SK-N-MC (cell line): ENCODE measurements around the gene CACNA2D4.

Experiments
- EZH2 ChIP-seq: fragments of 200-600 bp; sonication (generic); IDR thresholded peaks from one replicate; pipeline ENCODE4 v1.6.1; 2017; ENCODE audit warnings: antibody characterized with exemption
- FOXP2 ChIP-seq: optimal IDR thresholded peaks from 2 replicates; pipeline ENCODE3; 2011; ENCODE audit warnings: mild to moderate bottlenecking, moderate library complexity; ENCODE audit not compliant: insufficient read depth; ENCODE audit errors: extremely low read length, control extremely low read depth
- POLR2AphosphoS5 ChIP-seq: IDR thresholded peaks from 2 replicates; pipeline ENCODE4 v1.6.1; 2012; ENCODE audit warnings: mild to moderate bottlenecking, low read depth, low read length, borderline replicate concordance

DNA sequence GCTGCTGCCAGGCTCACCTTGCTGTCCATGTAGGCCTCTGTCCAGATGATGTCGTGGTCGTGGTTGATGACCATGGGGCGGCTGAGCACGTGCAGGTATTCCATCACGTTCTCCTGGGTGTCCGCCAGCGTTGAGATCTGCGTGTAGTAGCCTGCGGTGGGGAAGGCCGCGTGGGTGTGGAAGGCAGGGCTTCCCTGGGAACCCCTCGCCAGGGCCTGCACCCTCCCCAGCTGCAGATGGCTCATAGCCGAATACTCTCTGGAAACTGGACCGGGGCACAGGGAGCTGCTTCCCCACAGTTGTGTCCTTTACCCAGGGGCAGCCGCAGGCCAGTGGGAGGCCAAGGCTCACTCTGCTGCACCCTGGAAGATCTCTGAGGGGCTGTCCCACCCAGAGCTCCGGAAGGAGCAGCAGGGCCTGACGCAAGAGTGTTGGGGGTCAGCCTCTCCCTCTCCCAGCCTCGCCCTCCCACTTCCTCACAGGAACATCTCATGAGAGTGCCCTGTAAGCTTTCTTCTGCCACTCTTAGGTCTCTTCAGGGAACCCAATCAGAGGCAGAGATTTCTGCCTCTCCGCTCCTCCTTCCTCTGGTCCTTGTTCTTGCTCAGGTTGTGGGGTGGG is 35.5 kb downstream of the CACNA2D4 start:
- TF ChIP-seq POLR2AphosphoS5 (no peak), EZH2 (no peak), FOXP2 (no peak)
